Neural cell (in vitro differentiated cells): ENCODE measurements around the gene DUSP18. TPM values are rescaled to one million over a fixed set of nuclear protein-coding genes. Genes with fewer than 3 reads are reported as not detected.

Experiments
- H2AFZ ChIP-seq: fragments of 200-600, 300-800 bp; sonication (generic), shearing (Covaris generic); 2 replicates; pipeline ENCODE4 v1.6.0; 2014; ENCODE audit warnings: low read depth, mild to moderate bottlenecking, antibody characterized with exemption, low read length, moderate library complexity
- H3F3A ChIP-seq: fragments of 200-600 bp; shearing (Covaris generic); 2 replicates; pipeline ENCODE4 v1.6.1; 2016; ENCODE audit warnings: mild to moderate bottlenecking, moderate library complexity, mixed read lengths, antibody characterized with exemption, low read length; ENCODE audit not compliant: insufficient read depth, poor library complexity, severe bottlenecking
- H3K27ac ChIP-seq: fragments of 200-600, 300-800 bp; sonication (generic), shearing (Covaris generic); 2 replicates; pipeline ENCODE4 v1.5.1; 2014; ENCODE audit warnings: mild to moderate bottlenecking, low read length, moderate library complexity
- H3K27me3 ChIP-seq: fragments of 300-800, 200-600 bp; sonication (generic), shearing (Covaris generic); 2 replicates; pipeline ENCODE4 v1.6.0; 2014; ENCODE audit warnings: mild to moderate bottlenecking, low read depth, low read length, moderate library complexity; ENCODE audit not compliant: insufficient read depth
- H3K36me3 ChIP-seq: fragments of 300-800, 200-600 bp; sonication (generic), shearing (Covaris generic); 2 replicates; pipeline ENCODE4 v1.5.1; 2014; ENCODE audit warnings: mild to moderate bottlenecking, antibody characterized with exemption, low read length, moderate library complexity; ENCODE audit not compliant: insufficient read depth
- H3K4me2 ChIP-seq: fragments of 300-800, 200-600 bp; sonication (generic), shearing (Covaris generic); 2 replicates; pipeline ENCODE4 v1.6.0; 2014; ENCODE audit warnings: mild to moderate bottlenecking, low read length
- H3K4me3 ChIP-seq: fragments of 300-800, 200-600 bp; sonication (generic), shearing (Covaris generic); 2 replicates; pipeline ENCODE4 v1.5.1; 2014; ENCODE audit warnings: mild to moderate bottlenecking, low read length, moderate library complexity
- H3K79me2 ChIP-seq: fragments of 200-600 bp; shearing (Covaris generic); replicated peaks from 2 replicates; pipeline ENCODE4 v1.6.0; 2014; ENCODE audit warnings: mild to moderate bottlenecking, low read length, moderate library complexity; ENCODE audit not compliant: insufficient read depth
- H3K9ac ChIP-seq: fragments of 300-800, 200-600 bp; sonication (generic), shearing (Covaris generic); 2 replicates; pipeline ENCODE4 v1.6.1; 2016; ENCODE audit warnings: mild to moderate bottlenecking, low read length, mixed read lengths
- H3K9me2 ChIP-seq: fragments of 200-600 bp; shearing (Covaris generic); 2 replicates; pipeline ENCODE4 v1.6.1; 2016; ENCODE audit warnings: mild to moderate bottlenecking, low read length, mixed read lengths; ENCODE audit not compliant: insufficient read depth
- H3K9me3 ChIP-seq: fragments of 200-600, 300-800 bp; sonication (generic), shearing (Covaris generic); 2 replicates; pipeline ENCODE4 v1.6.1; 2016; ENCODE audit warnings: mild to moderate bottlenecking, mixed run types, low read length, moderate library complexity, mixed read lengths
- H4K20me1 ChIP-seq: fragments of 200-600 bp; shearing (Covaris generic); 2 replicates; pipeline ENCODE4 v1.6.1; 2016; ENCODE audit warnings: mild to moderate bottlenecking, mixed run types; ENCODE audit not compliant: insufficient read depth
- CTCF ChIP-seq: fragments of 450-650 bp; IDR thresholded peaks from 2 replicates; pipeline ENCODE4 v1.5.1; 2014; ENCODE audit warnings: antibody characterized with exemption, mild to moderate bottlenecking, moderate library complexity; ENCODE audit not compliant: poor library complexity, severe bottlenecking
- EP300 ChIP-seq: fragments of 450-650 bp; conservative IDR thresholded peaks from 2 replicates; pipeline ENCODE4 v1.6.1; 2014; ENCODE audit warnings: antibody characterized with exemption, mild to moderate bottlenecking, moderate library complexity; ENCODE audit not compliant: poor library complexity, severe bottlenecking
- EZH2 ChIP-seq: fragments of 200-600, 300-800 bp; shearing (Covaris generic), sonication (generic); IDR thresholded peaks from 2 replicates; pipeline ENCODE4 v1.6.1; 2014; ENCODE audit warnings: antibody characterized with exemption, low read length, borderline replicate concordance, mild to moderate bottlenecking; ENCODE audit not compliant: insufficient read depth, poor library complexity, severe bottlenecking
- MXI1 ChIP-seq: fragments of 450-650 bp; conservative IDR thresholded peaks from 2 replicates; pipeline ENCODE4 v1.6.1; 2014; ENCODE audit warnings: antibody characterized with exemption, mild to moderate bottlenecking; ENCODE audit not compliant: poor library complexity, severe bottlenecking
- POLR2AphosphoS5 ChIP-seq: IDR thresholded peaks from 2 replicates; pipeline ENCODE4 v1.6.1; 2012
- RAD21 ChIP-seq: fragments of 450-650 bp; conservative IDR thresholded peaks from 2 replicates; pipeline ENCODE4 v1.6.1; 2014; ENCODE audit warnings: antibody characterized with exemption, mild to moderate bottlenecking, moderate library complexity
- SMC3 ChIP-seq: fragments of 450-650 bp; conservative IDR thresholded peaks from 2 replicates; pipeline ENCODE4 v1.6.1; 2014; ENCODE audit warnings: antibody characterized with exemption, mild to moderate bottlenecking, moderate library complexity; ENCODE audit not compliant: poor library complexity
- TAF1 ChIP-seq: IDR thresholded peaks from 2 replicates; pipeline ENCODE4 v1.6.1; 2012; ENCODE audit warnings: low read depth
- polyA plus RNA-seq: library from polyadenylated mRNA; depleted of rRNA; stranded (reverse); fragments of >200 nt; gene quantifications from 2 replicates; pipeline ENCODE4 v1.2.3, GENCODE V29; 2014
- TF ChIP-seq, protein P1 (sequence below): IDR thresholded peaks from 2 replicates; pipeline ENCODE4 v1.6.1; 2012; ENCODE audit warnings: borderline replicate concordance

Gene DUSP18
- polyA plus RNA-seq, 1 donor from 2014 or later = 18.6 TPM

GRCh38 chr22:30649430-30650007 lies 18.2 kb downstream of the DUSP18 start:
- Histone ChIP-seq H2AFZ (no peak overlapping the region), H3K27me3 (no peaks in the 10 kb centered on the region), H3K79me2 (no peaks in the 10 kb centered on the region), H3K4me2 (no peak overlapping the region), H3K9me2 (no peaks in the 10 kb centered on the region), H3K36me3 (no peaks in the 10 kb centered on the region), H3K4me3 (no peak overlapping the region), H3K9me3 (no peaks in the 10 kb centered on the region), H3F3A (no peaks in the 10 kb centered on the region), H4K20me1 (no peaks in the 10 kb centered on the region), H3K9ac (no peak overlapping the region), H3K27ac (no peak overlapping the region)
- TF ChIP-seq EZH2 (no peak), CTCF (no peak), MXI1 (no peak), SMC3 (no peak), EP300 (no peak), RAD21 (no peak), POLR2AphosphoS5 (no peak), TAF1 (no peak)
- TF ChIP-seq, protein P1, sequence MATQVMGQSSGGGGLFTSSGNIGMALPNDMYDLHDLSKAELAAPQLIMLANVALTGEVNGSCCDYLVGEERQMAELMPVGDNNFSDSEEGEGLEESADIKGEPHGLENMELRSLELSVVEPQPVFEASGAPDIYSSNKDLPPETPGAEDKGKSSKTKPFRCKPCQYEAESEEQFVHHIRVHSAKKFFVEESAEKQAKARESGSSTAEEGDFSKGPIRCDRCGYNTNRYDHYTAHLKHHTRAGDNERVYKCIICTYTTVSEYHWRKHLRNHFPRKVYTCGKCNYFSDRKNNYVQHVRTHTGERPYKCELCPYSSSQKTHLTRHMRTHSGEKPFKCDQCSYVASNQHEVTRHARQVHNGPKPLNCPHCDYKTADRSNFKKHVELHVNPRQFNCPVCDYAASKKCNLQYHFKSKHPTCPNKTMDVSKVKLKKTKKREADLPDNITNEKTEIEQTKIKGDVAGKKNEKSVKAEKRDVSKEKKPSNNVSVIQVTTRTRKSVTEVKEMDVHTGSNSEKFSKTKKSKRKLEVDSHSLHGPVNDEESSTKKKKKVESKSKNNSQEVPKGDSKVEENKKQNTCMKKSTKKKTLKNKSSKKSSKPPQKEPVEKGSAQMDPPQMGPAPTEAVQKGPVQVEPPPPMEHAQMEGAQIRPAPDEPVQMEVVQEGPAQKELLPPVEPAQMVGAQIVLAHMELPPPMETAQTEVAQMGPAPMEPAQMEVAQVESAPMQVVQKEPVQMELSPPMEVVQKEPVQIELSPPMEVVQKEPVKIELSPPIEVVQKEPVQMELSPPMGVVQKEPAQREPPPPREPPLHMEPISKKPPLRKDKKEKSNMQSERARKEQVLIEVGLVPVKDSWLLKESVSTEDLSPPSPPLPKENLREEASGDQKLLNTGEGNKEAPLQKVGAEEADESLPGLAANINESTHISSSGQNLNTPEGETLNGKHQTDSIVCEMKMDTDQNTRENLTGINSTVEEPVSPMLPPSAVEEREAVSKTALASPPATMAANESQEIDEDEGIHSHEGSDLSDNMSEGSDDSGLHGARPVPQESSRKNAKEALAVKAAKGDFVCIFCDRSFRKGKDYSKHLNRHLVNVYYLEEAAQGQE = no peak

DNA sequence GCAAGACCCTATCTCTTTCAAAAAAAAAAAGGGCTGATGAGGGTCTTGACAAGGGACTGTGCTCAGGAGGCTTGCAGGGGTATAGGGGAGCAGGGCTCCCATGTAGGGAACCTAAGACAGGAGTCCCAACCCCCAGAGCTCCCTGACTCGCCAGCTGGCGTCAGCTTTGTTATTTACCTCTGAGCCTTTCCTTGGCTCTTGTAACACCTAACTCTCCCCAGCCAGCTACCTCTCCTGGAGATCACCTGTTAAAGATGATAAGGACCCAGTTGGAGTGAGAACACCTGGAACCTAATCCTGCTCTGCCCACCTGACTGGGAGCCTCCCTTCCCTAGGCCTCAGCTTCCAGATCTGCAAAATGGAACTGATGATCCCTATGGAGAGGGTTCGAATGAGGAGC lies 18.9 kb downstream of the DUSP18 start:
- H3K79me2 ChIP-seq = no peaks in the 10 kb centered on the region
- no peaks in the 10 kb centered on the region for H3K9me3 ChIP-seq
- H3K27ac ChIP-seq = no peak overlapping the region
- no peaks in the 10 kb centered on the region for H3F3A ChIP-seq
- no peak overlapping the region for H2AFZ ChIP-seq
- H3K4me2 ChIP-seq = no peak overlapping the region
- no peak for TF ChIP-seq POLR2AphosphoS5
- no peaks in the 10 kb centered on the region for H3K36me3 ChIP-seq
- no peaks in the 10 kb centered on the region for H3K27me3 ChIP-seq
- no peak overlapping the region for H3K4me3 ChIP-seq
- H3K9me2 ChIP-seq = no peaks in the 10 kb centered on the region
- H3K9ac ChIP-seq = no peak overlapping the region
- H4K20me1 ChIP-seq = no peaks in the 10 kb centered on the region

- H3K27ac ChIP-seq = no peak overlapping the region
- H3K27me3 ChIP-seq = no peaks in the 10 kb centered on the region
- H3K79me2 ChIP-seq = no peaks in the 10 kb centered on the region
- H4K20me1 ChIP-seq = no peaks in the 10 kb centered on the region
- H3K36me3 ChIP-seq = no peaks in the 10 kb centered on the region
- no peak overlapping the region for H3K9ac ChIP-seq
- no peak overlapping the region for H3K4me2 ChIP-seq
- TF ChIP-seq POLR2AphosphoS5 = no peak
- TF ChIP-seq SMC3 = no peak
- TF ChIP-seq EP300 = no peak
- no peak for TF ChIP-seq TAF1
- TF ChIP-seq EZH2 = no peak
- TF ChIP-seq RAD21 = no peak
- TF ChIP-seq, protein P1 = no peak
- TF ChIP-seq MXI1 = no peak
- TF ChIP-seq CTCF = no peak
- no peaks in the 10 kb centered on the region for H3F3A ChIP-seq
- no peaks in the 10 kb centered on the region for H3K9me3 ChIP-seq
- no peaks in the 10 kb centered on the region for H3K9me2 ChIP-seq
- no peak overlapping the region for H3K4me3 ChIP-seq
- H2AFZ ChIP-seq = no peak overlapping the region
Observed at GRCh38 chr22:30647536-30647935, 20.1 kb downstream of the DUSP18 start.
